Fibroblast of villous mesenchyme (primary cell): ENCODE data around the gene USP28. TPM values are rescaled to one million over a fixed set of nuclear protein-coding genes. Genes with fewer than 3 reads are reported as not detected.
A peak's percentile ranks its signal among the peaks of the same experiment; 100 is the strongest.
"Not testable (repeated sequence)": the region's sequence is repeated elsewhere in the genome, so short reads cannot be mapped to it uniquely, and the experiment has no call there.

ENCODE experiments used
- DNase-seq: peaks from one replicate; pipeline ENCODE4 v3.0.0-alpha.2; 2010; ENCODE audit warnings: low read depth
- H3K4me3 ChIP-seq: 2 replicates; pipeline ENCODE4 v1.5.1; 2011; ENCODE audit warnings: low read depth, mild to moderate bottlenecking, low read length
- total RNA-seq: library from RNA; depleted of rRNA; stranded (reverse); fragments of >200 nt; gene quantifications from 2 replicates; pipeline ENCODE4 v1.2.3, GENCODE V29; 2012
- TF ChIP-seq, protein P1 (sequence below): IDR thresholded peaks from 2 replicates; pipeline ENCODE4 v1.5.1; 2012; ENCODE audit warnings: low read depth, mild to moderate bottlenecking, low read length; ENCODE audit not compliant: insufficient read depth

Gene USP28, protein sequence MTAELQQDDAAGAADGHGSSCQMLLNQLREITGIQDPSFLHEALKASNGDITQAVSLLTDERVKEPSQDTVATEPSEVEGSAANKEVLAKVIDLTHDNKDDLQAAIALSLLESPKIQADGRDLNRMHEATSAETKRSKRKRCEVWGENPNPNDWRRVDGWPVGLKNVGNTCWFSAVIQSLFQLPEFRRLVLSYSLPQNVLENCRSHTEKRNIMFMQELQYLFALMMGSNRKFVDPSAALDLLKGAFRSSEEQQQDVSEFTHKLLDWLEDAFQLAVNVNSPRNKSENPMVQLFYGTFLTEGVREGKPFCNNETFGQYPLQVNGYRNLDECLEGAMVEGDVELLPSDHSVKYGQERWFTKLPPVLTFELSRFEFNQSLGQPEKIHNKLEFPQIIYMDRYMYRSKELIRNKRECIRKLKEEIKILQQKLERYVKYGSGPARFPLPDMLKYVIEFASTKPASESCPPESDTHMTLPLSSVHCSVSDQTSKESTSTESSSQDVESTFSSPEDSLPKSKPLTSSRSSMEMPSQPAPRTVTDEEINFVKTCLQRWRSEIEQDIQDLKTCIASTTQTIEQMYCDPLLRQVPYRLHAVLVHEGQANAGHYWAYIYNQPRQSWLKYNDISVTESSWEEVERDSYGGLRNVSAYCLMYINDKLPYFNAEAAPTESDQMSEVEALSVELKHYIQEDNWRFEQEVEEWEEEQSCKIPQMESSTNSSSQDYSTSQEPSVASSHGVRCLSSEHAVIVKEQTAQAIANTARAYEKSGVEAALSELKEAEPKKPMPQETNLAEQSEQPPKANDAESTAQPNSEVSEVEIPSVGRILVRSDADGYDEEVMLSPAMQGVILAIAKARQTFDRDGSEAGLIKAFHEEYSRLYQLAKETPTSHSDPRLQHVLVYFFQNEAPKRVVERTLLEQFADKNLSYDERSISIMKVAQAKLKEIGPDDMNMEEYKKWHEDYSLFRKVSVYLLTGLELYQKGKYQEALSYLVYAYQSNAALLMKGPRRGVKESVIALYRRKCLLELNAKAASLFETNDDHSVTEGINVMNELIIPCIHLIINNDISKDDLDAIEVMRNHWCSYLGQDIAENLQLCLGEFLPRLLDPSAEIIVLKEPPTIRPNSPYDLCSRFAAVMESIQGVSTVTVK
- 27.1 and 37.1 TPM in 2 replicates for total RNA-seq

- H3K4me3 ChIP-seq, result peak within 1 kb of the TSS; percentile 76
- TF ChIP-seq, protein P1, sequence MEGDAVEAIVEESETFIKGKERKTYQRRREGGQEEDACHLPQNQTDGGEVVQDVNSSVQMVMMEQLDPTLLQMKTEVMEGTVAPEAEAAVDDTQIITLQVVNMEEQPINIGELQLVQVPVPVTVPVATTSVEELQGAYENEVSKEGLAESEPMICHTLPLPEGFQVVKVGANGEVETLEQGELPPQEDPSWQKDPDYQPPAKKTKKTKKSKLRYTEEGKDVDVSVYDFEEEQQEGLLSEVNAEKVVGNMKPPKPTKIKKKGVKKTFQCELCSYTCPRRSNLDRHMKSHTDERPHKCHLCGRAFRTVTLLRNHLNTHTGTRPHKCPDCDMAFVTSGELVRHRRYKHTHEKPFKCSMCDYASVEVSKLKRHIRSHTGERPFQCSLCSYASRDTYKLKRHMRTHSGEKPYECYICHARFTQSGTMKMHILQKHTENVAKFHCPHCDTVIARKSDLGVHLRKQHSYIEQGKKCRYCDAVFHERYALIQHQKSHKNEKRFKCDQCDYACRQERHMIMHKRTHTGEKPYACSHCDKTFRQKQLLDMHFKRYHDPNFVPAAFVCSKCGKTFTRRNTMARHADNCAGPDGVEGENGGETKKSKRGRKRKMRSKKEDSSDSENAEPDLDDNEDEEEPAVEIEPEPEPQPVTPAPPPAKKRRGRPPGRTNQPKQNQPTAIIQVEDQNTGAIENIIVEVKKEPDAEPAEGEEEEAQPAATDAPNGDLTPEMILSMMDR, result no peak
- DNase-seq, result peak; percentile 96
These were observed at the start of gene USP28 for GRCh38 chr11:113875234-113876073. Gene USP28 (minus strand): TSS chr11:113875572. CDS start chr11:113875501, 71 bp downstream.

DNA sequence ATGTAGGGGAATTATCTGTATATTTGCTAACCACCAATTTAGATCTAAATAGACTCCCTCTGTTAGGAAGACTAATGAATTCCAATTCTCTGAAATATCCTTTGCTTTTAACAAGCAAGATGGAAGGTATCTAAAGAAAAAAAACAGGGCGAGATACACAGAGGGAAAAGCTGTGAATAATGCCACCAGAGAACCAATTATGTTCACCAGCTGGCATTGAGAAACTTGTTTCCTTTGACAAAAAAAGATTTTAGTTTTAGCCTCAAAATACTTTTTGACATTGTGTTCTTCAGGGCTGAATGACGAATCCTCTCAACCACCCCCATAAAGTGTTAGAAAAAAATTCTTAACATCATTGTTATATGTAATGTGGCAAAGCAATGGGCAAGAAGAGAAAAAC, 48.2 kb upstream of the USP28 start:
- DNase-seq, result no peak
- H3K4me3 ChIP-seq, result no peak overlapping the region
- TF ChIP-seq, protein P1, result no peak

DNA sequence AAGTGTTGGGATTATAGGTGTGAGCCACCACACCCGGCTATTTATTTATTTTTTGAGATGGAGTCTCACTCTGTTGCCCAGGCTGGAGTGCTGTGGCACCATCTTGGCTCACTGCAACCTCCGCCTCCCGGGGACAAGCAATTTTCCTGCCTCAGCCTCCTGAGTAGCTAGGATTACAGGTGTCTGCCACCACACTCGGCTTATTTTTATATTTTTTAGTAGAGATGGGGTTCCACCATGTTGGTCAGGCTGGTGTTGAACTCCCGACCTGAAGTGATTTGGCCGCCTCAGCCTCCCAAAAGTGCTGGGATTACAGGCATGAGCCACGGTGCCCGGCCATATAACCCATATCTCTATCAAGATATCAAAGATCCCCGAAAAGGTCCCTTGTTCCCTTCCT, 36.1 kb upstream of the USP28 start:
- not testable (repeated sequence) for H3K4me3 ChIP-seq, DNase-seq

- no peak for DNase-seq
- H3K4me3 ChIP-seq, result no peak overlapping the region
- TF ChIP-seq, protein P1, result no peak
These were observed 32.7 kb upstream of the USP28 start for GRCh38 chr11:113908098-113908497.

GRCh38 chr11:113907681-113908080, 32.3 kb upstream of the USP28 start:
- TF ChIP-seq, protein P1, result no peak
- no peak overlapping the region for H3K4me3 ChIP-seq
- DNase-seq, result no peak

- DNase-seq, result peak; percentile 6
- TF ChIP-seq, protein P1, result no peak
- no peak overlapping the region for H3K4me3 ChIP-seq
These were observed 31.8 kb upstream of the USP28 start for GRCh38 chr11:113907152-113907551.
